Breast epithelium (tissue), 3 donors: Measurements from ENCODE around the gene ELOVL2.

ENCODE experiments used
- POLR2A ChIP-seq: fragments of 450-650 bp; IDR thresholded peaks from one replicate; pipeline ENCODE4 v1.6.1; 2016; ENCODE audit warnings: antibody characterized with exemption, mild to moderate bottlenecking, moderate library complexity
- POLR2AphosphoS5 ChIP-seq, 3 donors: sonication (generic); formaldehyde crosslinking; IDR thresholded peaks; one replicate each; pipeline ENCODE4 v1.6.1; 2017; ENCODE audit warnings: antibody characterized with exemption in 3 of 3
- TF ChIP-seq, protein P1 (sequence below), 3 donors: fragments of 450-650 bp; IDR thresholded peaks; one replicate each; pipeline ENCODE4 v1.5.1; 2016 to 2017; ENCODE audit warnings: antibody characterized with exemption in 3 of 3, mild to moderate bottlenecking in 3 of 3, moderate library complexity in 3 of 3

DNA sequence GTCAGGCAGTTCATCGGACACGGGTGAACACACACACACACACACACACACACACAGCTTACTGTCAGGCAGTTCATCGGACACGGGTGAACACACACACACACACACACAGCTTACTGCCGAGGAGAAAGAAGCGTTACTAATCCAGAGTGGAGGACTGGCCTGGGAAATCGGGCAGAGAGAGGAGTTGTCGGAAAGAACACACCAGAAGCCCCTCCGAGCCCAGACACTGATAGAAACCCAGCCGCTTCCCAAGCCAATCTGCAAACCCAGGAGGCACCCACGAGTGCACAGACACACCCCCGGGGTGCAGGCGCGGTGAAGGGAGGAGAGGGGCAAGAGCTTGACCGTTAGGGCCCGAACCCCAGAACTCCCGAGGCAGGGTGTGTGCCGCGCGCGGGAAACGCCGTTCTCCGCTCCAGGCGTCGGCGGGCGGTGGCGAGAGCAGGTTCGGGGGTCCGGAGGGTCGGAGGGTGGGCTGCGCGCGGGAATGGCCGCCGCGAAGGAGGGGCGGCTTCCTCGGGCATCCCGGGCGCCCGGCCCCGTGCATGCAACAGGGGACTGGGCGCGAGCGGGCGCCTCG, 636 bp downstream of the ELOVL2 start:
- TF ChIP-seq, protein P1, sequence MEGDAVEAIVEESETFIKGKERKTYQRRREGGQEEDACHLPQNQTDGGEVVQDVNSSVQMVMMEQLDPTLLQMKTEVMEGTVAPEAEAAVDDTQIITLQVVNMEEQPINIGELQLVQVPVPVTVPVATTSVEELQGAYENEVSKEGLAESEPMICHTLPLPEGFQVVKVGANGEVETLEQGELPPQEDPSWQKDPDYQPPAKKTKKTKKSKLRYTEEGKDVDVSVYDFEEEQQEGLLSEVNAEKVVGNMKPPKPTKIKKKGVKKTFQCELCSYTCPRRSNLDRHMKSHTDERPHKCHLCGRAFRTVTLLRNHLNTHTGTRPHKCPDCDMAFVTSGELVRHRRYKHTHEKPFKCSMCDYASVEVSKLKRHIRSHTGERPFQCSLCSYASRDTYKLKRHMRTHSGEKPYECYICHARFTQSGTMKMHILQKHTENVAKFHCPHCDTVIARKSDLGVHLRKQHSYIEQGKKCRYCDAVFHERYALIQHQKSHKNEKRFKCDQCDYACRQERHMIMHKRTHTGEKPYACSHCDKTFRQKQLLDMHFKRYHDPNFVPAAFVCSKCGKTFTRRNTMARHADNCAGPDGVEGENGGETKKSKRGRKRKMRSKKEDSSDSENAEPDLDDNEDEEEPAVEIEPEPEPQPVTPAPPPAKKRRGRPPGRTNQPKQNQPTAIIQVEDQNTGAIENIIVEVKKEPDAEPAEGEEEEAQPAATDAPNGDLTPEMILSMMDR (IDR thresholded peaks at IDR 0.05) = no peak
- no peak for TF ChIP-seq POLR2A
- TF ChIP-seq POLR2AphosphoS5 (IDR thresholded peaks at IDR 0.05) = no peak
